Fibroblast of villous mesenchyme (primary cell): Measurements from ENCODE around the gene FRK. TPM values are rescaled to one million over a fixed set of nuclear protein-coding genes. Genes with fewer than 3 reads are reported as not detected.

ENCODE experiments used
- DNase-seq: peaks from one replicate; pipeline ENCODE4 v3.0.0-alpha.2; 2010; ENCODE audit warnings: low read depth
- H3K4me3 ChIP-seq: 2 replicates; pipeline ENCODE4 v1.5.1; 2011; ENCODE audit warnings: low read depth, mild to moderate bottlenecking, low read length
- CTCF ChIP-seq: IDR thresholded peaks from 2 replicates; pipeline ENCODE4 v1.5.1; 2012; ENCODE audit warnings: low read depth, mild to moderate bottlenecking, low read length; ENCODE audit not compliant: insufficient read depth
- total RNA-seq: library from RNA; depleted of rRNA; stranded (reverse); fragments of >200 nt; gene quantifications from 2 replicates; pipeline ENCODE4 v1.2.3, GENCODE V29; 2012

The FRK gene
- total RNA-seq, 1 donor = 0.43 TPM

- TF ChIP-seq CTCF = no peak
- DNase-seq = no peak
- no peak overlapping the region for H3K4me3 ChIP-seq
These were observed 14.2 kb upstream of the FRK start for GRCh38 chr6:116074732-116075390.

- no peak overlapping the region for H3K4me3 ChIP-seq
- TF ChIP-seq CTCF = no peak
- DNase-seq = peak; percentile 73
These were observed 13.2 kb upstream of the FRK start for GRCh38 chr6:116073765-116074440.

DNA sequence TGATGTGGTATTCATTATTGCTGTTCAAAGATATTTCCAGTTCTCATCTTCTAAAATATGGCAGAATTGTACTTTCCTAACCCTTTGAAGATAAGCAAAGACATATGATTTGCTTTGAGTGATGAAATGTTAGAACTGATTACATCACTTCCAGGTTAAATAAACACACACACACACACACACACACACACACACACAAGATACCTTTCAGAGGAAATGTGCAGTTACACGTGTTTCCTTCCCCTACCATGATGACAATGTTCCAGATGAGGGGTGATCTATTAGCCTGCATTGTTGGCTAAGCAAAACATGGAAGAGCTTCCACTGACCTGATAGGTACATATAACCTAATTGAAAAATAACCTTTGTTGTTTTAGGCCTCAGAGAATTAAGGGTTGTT is 11.7 kb upstream of the FRK start:
- no peak for DNase-seq
- no peak for TF ChIP-seq CTCF
- H3K4me3 ChIP-seq = no peak overlapping the region

DNA sequence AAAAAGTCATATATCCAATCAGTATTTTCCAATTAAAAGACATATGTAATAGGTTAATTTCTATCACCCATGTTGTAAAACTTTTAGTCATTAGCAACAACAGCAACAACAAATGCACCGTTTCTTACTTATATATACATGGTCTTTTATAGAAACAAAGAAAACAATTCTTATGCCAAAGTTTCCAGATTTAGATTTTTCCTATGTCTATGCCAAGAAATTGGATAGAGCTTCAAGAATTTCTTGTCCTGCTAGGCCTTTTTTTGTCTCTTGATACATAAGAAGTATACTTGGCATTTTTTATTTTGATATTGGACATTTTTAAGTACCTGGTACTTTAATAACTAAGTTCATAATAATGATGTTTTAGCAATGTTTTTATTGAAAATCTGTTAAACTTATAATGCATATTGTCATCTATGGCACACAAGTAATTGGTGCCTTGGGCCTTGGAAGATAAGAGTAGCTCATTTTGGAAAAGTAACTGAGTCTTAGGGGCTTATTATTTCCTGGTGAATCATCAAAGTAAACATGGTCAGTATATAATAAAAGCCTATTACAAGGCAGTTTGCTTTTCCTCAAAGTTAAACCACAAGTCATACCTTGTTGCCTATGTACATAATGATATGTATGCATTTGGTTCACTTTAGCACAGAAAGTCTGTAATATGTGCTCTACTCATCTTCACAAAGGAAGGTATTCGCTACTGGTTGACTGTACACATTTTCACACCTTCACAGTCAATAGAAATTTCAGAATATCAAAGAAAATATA is 10.1 kb upstream of the FRK start:
- no peak overlapping the region for H3K4me3 ChIP-seq
- TF ChIP-seq CTCF = no peak
- no peak for DNase-seq

DNA sequence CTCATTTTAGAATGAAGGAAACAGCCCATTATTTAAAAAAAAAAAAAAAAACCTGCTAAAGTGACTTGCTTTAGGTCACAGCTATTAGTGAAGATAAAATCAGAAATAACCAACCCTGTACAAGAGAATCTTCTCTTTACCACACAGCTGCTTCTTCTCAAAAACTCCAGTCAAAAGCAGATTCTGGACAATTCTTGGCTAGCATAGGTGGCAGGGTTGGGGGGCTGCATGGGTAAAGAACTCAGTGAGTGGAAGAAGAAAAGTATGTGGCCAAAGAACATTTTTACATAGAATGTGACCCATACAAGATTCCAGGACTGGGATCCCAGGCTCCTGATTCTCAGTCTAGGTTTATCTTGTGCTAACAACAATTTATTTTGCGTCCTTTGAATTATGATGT is 9.4 kb upstream of the FRK start:
- no peak overlapping the region for H3K4me3 ChIP-seq
- DNase-seq = no peak
- no peak for TF ChIP-seq CTCF

DNA sequence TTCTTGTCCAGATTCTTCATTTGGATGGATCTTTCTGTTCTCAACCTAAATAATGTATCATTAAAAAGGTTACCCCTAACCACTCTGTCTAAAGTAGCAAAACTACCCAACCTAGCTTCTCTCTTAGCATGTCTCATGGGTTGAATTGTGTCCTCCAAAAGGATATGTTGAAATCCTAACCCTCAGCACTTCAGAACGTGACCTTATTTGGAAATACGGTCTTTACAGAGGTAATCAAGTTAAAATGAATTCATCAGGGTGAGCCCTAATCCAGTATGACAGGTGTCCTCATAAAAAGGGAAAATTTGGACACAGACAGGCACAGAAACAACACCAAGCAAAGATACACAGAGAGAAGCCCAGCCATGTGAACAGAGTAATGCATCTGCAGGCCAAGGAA is 6.1 kb upstream of the FRK start:
- no peak for TF ChIP-seq CTCF
- no peak for DNase-seq
- H3K4me3 ChIP-seq = no peak overlapping the region
